CD4-positive, alpha-beta T cell treated with Interleukin-12 subunit alpha and Interleukin-12 subunit beta, for 1 hour (primary cell): ENCODE measurements around the gene MST1.

Experiments used
- DNase-seq: peaks from one replicate; pipeline ENCODE4 v3.0.0-alpha.2; 2020

The MST1 gene

GRCh38 chr3:49717959-49718857 is 28.9 kb upstream of the MST1 start:
- no peak for DNase-seq

GRCh38 chr3:49717211-49717958 is 28.1 kb upstream of the MST1 start:
- no peak for DNase-seq

- no peak for DNase-seq
These were observed 27.5 kb upstream of the MST1 start for GRCh38 chr3:49716691-49717210.

- no peak for DNase-seq
These were observed 26.9 kb upstream of the MST1 start for GRCh38 chr3:49716169-49716568.

GRCh38 chr3:49715611-49716121 is 26.4 kb upstream of the MST1 start:
- DNase-seq = no peak

GRCh38 chr3:49714728-49715550 is 25.7 kb upstream of the MST1 start:
- DNase-seq = no peak

- DNase-seq = no peak
These were observed 24.2 kb upstream of the MST1 start for GRCh38 chr3:49713336-49714105.

GRCh38 chr3:49712631-49713317 is 23.5 kb upstream of the MST1 start:
- DNase-seq = no peak

GRCh38 chr3:49712166-49712565 is 22.9 kb upstream of the MST1 start:
- DNase-seq = no peak

GRCh38 chr3:49711489-49711888 is 22.2 kb upstream of the MST1 start:
- DNase-seq = no peak

- DNase-seq = no peak
These were observed 20.6 kb upstream of the MST1 start for GRCh38 chr3:49709852-49710251.

- no peak for DNase-seq
These were observed 17.8 kb upstream of the MST1 start for GRCh38 chr3:49707113-49707480.

GRCh38 chr3:49706456-49707112 is 17.3 kb upstream of the MST1 start:
- no peak for DNase-seq

GRCh38 chr3:49705390-49705960 is 16.2 kb upstream of the MST1 start:
- no peak for DNase-seq

- DNase-seq = no peak
These were observed 15.4 kb upstream of the MST1 start for GRCh38 chr3:49704629-49705028.

GRCh38 chr3:49703956-49704355 is 14.7 kb upstream of the MST1 start:
- no peak for DNase-seq

- peak; percentile 77 for DNase-seq
These were observed 14.2 kb upstream of the MST1 start for GRCh38 chr3:49703443-49703927.

GRCh38 chr3:49702672-49703071 is 13.4 kb upstream of the MST1 start:
- DNase-seq = no peak

- no peak for DNase-seq
These were observed 12.3 kb upstream of the MST1 start for GRCh38 chr3:49701388-49702077.
